Pulmonary artery endothelial cell (primary cell): ENCODE data around the gene GKN2. TPM values are rescaled to one million over a fixed set of nuclear protein-coding genes. Genes with fewer than 3 reads are reported as not detected.

Experiments used
- DNase-seq: peaks from one replicate; pipeline ENCODE4 v3.0.0-alpha.2; 2011; ENCODE audit warnings: low read depth, low spot score
- total RNA-seq: library from RNA; depleted of rRNA; stranded (reverse); fragments of >200 nt; gene quantifications from 2 replicates; pipeline ENCODE4 v1.2.3, GENCODE V29; 2014

The GKN2 gene, protein sequence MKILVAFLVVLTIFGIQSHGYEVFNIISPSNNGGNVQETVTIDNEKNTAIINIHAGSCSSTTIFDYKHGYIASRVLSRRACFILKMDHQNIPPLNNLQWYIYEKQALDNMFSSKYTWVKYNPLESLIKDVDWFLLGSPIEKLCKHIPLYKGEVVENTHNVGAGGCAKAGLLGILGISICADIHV
- not detected in 2 replicates for total RNA-seq

- no peak for DNase-seq
Observed at GRCh38 chr2:68952887-68953521, at the start of gene GKN2. GKN2 (minus strand) TSS chr2:68952893; CDS start chr2:68952861, 32 bp downstream.

DNA sequence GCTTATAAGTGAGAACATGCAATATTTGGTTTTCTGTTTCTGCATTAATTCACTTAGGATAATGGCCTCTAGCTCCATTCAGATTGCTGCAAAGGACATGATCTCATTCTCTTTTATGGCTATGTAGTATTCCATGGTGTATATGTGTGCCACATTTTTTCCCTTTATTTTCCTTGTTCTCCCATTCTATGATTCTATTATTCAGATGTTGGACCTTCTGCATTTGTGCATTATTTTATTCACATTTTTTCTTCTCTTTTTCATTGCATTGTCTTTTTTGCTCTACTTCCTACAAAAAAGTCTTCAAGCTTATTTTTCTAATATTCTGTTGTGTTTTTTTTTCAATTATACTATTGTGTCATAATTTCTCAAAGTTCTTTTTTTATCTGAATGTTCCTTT is 49.2 kb upstream of the GKN2 start:
- no peak for DNase-seq

- no peak for DNase-seq
Observed at GRCh38 chr2:68997401-68997800, 44.7 kb upstream of the GKN2 start.

- no peak for DNase-seq
Observed at GRCh38 chr2:68995916-68996315, 43.2 kb upstream of the GKN2 start.

- no peak for DNase-seq
Observed at GRCh38 chr2:68994864-68995263, 42.2 kb upstream of the GKN2 start.

DNA sequence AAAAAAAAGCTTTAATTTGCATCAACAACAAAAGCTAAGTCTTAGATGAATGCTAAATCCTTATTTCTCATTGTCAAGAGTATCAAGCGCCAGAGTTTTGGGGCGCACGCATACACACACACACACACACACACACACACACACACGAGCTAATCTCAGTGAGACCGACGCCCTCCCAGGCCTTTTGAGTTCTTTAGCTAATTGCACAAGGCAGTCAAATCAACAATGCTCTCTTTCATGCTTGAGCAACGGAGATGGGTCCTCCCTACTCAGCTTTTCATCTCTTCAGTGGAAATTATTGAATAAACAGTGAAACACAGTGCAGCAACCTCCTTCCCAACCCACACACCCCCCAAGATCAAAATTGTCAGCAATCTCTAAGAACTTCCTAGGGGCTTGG is 41.0 kb upstream of the GKN2 start:
- DNase-seq, result no peak

DNA sequence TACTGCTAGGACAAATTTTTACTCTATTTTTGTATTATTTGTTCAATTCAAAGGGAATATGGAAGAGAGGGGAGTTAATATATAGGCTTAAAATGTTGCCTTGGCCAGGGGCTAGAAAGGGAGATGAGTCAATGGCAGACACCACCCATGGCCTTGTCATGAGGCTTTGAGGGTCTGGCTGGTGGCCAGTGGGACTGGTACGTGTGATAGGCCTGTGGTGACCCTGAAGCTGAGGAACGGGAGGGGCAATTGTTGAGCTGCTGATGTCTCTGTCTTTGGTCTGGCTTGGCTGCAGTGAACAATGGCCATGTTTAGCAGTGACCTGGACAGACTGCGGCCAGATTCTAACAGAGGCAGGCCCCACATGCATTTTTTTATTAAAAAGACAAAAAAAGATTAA is 40.2 kb upstream of the GKN2 start:
- DNase-seq, result no peak

DNA sequence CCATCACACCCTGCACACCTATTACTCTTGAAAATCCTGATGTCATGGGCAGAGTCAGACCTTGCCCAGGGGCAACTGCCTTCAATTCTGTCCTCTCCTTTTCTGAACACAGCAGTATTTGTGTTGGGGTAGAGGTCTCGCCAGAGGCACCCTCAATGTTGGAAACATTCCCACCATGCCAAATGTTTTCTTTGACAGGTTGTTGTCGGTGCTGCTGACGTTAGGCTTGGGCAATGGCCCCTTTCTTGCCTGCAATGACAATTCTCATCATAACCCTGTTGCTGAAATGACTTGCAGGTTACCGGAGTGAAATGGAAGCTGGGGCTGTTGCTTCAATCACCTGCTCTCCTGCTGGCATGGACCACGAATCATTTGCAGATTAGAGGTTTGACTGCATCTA is 39.6 kb upstream of the GKN2 start:
- DNase-seq, result no peak

DNA sequence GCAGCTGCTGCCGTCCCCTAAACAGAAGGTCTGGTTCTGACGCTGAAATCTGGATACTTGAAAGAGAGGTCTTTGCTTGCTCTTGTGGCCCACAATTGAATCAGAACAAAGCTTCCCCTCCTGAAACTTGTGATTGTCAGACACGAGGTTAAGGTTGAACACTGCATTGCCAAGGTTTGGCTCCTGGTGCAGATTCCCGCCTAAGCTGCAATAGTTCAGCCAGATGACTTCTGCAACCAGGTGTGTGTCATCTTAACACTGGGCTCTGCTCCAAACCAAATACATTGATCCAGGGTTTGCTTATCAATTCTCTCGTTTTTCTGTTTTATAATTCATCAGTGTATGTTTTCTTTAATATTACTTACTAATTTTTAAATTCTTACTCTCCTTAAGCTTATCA is 36.3 kb upstream of the GKN2 start:
- DNase-seq, result no peak

DNA sequence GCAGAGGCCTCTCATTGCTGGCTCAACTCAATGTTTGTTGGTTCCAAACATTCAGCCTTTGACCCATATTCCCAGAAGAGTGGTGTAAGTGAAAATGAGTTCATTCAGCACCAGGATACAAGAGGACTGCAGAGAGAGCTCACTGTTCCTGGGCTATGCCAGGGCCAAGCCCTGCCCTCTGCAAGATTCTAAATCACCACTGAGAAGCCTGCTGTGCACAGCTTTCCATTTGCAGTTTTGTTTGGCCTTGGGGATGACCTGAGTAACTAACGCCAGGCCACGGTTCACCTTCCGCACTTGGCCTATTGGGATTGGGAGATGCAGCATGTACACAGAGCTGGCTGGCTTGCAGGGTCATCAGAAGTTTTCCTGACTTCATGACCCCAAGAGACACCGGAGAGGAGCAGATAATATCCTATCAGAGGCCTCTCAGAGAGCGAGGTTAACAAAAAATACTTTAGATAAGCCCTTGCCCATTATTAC is 34.4 kb upstream of the GKN2 start:
- DNase-seq, result no peak

DNA sequence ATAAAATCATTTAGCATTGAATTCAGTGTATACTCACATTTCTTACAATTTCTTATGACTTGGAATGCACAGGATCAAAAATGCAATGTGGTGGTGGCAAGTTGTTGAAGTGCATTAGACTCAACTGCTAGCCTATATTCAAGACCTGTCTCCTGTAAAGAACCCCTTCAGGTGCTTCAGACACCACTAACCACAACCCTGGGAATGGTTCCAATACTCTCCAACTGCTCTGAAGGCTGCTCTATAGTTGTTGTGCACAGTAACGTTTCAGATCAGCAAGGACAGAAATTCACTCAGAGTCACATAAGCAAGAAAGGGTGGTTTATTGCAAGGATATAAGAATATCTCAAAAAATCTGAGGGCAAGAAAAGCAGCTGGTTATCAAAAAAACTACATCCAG is 28.3 kb upstream of the GKN2 start:
- no peak for DNase-seq

- no peak for DNase-seq
Observed at GRCh38 chr2:68978098-68978497, 25.4 kb upstream of the GKN2 start.

GRCh38 chr2:68977453-68977852 is 24.8 kb upstream of the GKN2 start:
- no peak for DNase-seq

GRCh38 chr2:68975844-68976243 is 23.2 kb upstream of the GKN2 start:
- DNase-seq, result no peak

DNA sequence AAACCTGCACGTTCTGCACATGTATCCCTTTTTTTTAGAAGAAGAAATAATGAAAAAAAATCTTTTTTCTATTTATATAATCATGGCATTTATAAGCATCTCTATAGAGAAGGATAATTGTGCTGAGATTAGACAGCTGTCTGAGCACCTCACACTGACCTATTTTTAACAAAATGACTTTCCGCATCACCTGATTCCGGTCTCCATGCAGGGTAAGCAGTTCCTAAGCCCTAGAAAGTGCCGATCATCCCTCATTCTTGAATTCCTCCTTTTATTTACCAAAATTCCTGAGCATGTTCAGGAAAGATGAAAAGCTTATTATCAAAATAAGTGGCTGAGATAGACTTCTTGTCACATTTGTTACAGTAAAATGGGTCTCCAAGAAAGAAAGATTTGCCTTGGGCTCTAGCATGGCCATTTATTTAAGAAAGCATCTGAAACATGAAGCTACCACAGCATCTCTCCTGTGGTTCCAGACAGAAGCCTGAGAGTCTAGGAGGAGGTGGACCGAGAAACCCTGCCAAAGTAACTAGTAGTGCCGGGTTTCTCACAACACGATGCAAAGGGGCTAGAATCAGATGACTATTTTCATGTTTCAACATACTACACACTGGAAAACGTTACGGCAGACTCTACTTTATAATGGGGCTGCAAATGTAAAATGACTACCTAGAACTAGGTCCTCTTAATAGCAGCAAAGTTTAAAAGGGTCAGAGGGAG is 22.4 kb upstream of the GKN2 start:
- no peak for DNase-seq

DNA sequence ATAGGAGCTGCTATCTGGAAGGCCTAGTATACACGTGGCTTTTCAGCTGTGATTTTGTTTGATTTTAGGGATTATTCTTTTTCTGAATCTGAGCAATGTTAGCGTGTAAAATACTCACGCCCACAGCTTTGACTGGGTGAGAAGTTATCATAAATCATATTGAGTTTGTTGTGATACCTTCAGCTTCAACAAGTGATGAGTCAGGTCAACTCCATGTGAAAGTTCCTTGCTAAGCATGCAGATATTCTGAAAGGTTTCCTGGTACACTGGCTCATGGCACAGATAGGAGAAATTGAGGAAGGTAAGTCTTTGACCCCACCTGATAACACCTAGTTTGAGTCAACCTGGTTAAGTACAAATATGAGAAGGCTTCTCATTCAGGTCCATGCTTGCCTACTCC is 21.6 kb upstream of the GKN2 start, which contains the start of gene GKN1:
GKN1 (plus strand) TSS at position 386 of the 400 bp plus-strand sequence. CDS start 42 bp downstream, outside the sequence.
- no peak for DNase-seq

- no peak for DNase-seq
Observed at GRCh38 chr2:68971591-68972231, 19.0 kb upstream of the GKN2 start.

DNA sequence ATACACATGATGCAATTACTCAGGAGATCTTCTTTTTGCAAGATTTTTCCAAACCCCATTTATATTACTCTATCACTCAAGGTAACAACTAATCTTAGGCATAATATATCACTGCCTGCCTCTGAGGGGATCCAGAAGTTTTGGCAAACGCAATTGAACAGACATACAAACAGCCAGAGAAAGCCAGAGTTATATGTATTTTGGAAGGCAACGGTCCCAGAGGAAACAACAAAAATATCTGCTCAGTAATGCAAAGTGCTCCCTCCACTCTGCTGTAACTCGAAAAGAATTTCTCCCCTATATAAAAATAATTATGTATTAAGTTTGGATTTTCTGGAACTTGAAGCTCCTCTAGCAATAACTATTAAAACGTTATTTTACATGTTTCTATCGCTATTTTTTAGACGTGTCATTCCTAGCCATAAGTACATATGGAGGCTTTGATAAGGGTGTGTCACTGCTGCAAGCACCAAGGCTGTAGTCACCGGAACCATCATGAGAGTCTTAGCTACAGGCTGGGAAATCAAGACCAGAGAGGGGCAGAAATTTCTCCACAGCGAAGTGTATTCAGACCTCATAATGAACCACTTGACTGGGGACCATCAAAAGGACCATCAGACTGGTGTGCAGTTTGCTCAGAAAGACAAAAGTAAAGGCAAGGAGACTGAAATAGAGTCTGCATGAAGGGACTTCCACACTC is 18.0 kb upstream of the GKN2 start:
- no peak for DNase-seq

GRCh38 chr2:68969736-68970490 is 17.2 kb upstream of the GKN2 start:
- DNase-seq, result no peak

DNA sequence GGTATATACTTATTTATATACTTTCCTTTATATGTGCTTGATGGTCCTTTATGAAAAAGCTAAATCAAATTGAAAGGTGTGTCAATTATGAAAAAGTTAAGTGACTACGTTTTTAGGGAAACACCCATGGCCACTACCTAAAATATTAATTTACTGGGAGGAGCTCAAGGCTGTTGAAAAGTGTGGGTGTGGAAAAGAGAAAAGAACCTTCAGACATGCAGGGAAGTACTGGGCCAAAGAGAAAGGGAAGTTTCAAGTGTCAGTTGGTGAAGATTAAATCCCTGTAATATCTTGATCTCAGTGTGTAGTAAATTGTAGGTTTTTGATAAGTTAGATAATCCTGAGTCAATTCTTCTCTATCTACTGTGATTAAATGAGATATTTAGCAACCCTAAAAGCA is 15.5 kb upstream of the GKN2 start:
- no peak for DNase-seq

DNA sequence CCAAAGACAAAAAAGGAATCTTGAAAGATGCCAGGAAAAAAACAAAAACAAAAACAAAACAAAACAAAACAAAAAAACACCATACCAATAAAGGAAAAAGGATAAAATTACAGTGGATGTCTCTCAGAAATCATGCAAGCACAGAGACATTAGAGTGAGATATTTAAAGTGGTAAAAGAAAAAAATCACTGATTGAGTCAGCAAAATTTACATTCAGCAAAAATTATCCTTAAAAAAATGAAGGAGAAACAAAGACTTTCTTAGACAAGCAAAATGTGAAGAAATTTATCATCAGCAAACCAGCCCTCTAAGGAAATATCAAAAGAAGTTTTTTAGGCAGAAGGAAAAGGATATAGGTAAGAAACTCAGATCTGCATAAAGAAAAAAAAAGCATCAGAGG is 11.6 kb upstream of the GKN2 start:
- DNase-seq, result no peak
